ENCODE measurements around the gene GAS5. TPM values are rescaled to one million over a fixed set of nuclear protein-coding genes. Genes with fewer than 3 reads are reported as not detected.
"Not testable (repeated sequence)": the region's sequence is repeated elsewhere in the genome, so short reads cannot be mapped to it uniquely, and the experiment has no call there.

Gene GAS5
- total and polyA plus RNA-seq, 4 experiments from 2014 or later: 312 to 709 (median 535) TPM

GRCh38 chr1:173865468-173866164, 2.2 kb downstream of the GAS5 start:
- peaks cover 41 to 75% of the 10 kb centered on the region in 2 donors for H3K36me3 Mint-ChIP-seq
- H3K4me1 Mint-ChIP-seq: peaks cover 43 to 75% (median 52%) of the 10 kb centered on the region in 4 donors
- Histone ChIP-seq H3K27me3 (ENCODE audit: insufficient read depth, low read length) (no peaks in the 10 kb centered on the region), H3K4me1 (ENCODE audit: insufficient read depth, low read length) (peaks cover 68% of the 10 kb centered on the region), H3K9me3 (ENCODE audit: control insufficient read depth in 1 of 2, low read length in 2 of 2) (no peaks in the 10 kb centered on the region), H3K36me3 (ENCODE audit: insufficient read depth, low read length) (peaks cover 43% of the 10 kb centered on the region), H3K27ac (ENCODE audit: low read depth, low read length) (peak overlapping the region; percentile 53), H3K4me3 (ENCODE audit: low read length in 2 of 2) (peak overlapping the region; percentile 9 to 79)
- H3K27me3 Mint-ChIP-seq: no peaks in the 10 kb centered on the region
- ChIA-PET CTCF (ENCODE audit: partially characterized antibody) (interaction anchor here (0.9 to 1.5 kb wide), 4 partner anchors 11 to 436 kb away, joined by 3 to 5 read pairs (median 4); no protein-coding TSS in a partner anchor), POLR2A (ENCODE audit: partially characterized antibody) (interaction anchor here (0.9 to 7.0 kb wide), 7 partner anchors 11 to 1134 kb away, joined by 3 to 81 read pairs (median 5); partner anchors contain the start of genes CACYBP, CENPL, DARS2 and KLHL20)
- H3K9me3 Mint-ChIP-seq: peaks cover 0 to 6% (median 0%) of the 10 kb centered on the region in 8 donors
- H3K4me3 Mint-ChIP-seq: peak overlapping the region; percentile 41 to 99 (median 96)
- no peak for DNase-seq
- peak overlapping the region; percentile 27 to 99 (median 97) for H3K27ac Mint-ChIP-seq
- intact Hi-C loops (cut with micrococcal nuclease): loop anchor here (5.0 to 10.0 kb wide), 4 partner anchors 352 to 1157 kb away; partner anchors contain the start of gene MRPS14

GRCh38 chr1:173864179-173864867, 3.5 kb downstream of the GAS5 start:
- Histone ChIP-seq H3K27ac (ENCODE audit: low read depth, low read length) (peak overlapping the region; percentile 53), H3K4me1 (ENCODE audit: insufficient read depth, low read length) (peaks cover 55% of the 10 kb centered on the region), H3K27me3 (ENCODE audit: insufficient read depth, low read length) (no peaks in the 10 kb centered on the region), H3K36me3 (ENCODE audit: insufficient read depth, low read length) (peaks cover 43% of the 10 kb centered on the region), H3K4me3 (ENCODE audit: low read length in 2 of 2) (peak overlapping the region in 1 of 2 donors; percentile 12), H3K9me3 (ENCODE audit: control insufficient read depth in 1 of 2, low read length in 2 of 2) (no peaks in the 10 kb centered on the region)
- H3K4me1 Mint-ChIP-seq: peaks cover 32 to 68% (median 43%) of the 10 kb centered on the region in 4 donors
- DNase-seq: no peak
- H3K27ac Mint-ChIP-seq: peak overlapping the region; percentile 76 to 98 (median 88)
- CTCF ChIA-PET (ENCODE audit: partially characterized antibody): interaction anchor here (0.7 kb wide), 1 partner anchor 25 kb away, joined by 3 read pairs; no protein-coding TSS in a partner anchor
- H3K27me3 Mint-ChIP-seq: no peaks in the 10 kb centered on the region
- POLR2A ChIA-PET (ENCODE audit: partially characterized antibody): interaction anchor here (0.6 to 6.6 kb wide), 5 partner anchors 9 to 1135 kb away, joined by 3 to 56 read pairs (median 5); partner anchors contain the start of genes CACYBP, CENPL and DARS2
- intact Hi-C loops (cut with micrococcal nuclease): loop anchor here (10.0 kb wide), 1 partner anchor 1100 kb away; no protein-coding TSS in a partner anchor
- H3K4me3 Mint-ChIP-seq: peak overlapping the region; percentile 64 to 99 (median 96)
- peaks cover 45 to 78% of the 10 kb centered on the region in 2 donors for H3K36me3 Mint-ChIP-seq
- H3K9me3 Mint-ChIP-seq: peaks cover 0 to 6% (median 0%) of the 10 kb centered on the region in 8 donors

GRCh38 chr1:173863224-173864161, 4.3 kb downstream of the GAS5 start:
- intact Hi-C loops (cut with micrococcal nuclease): loop anchor here (10.0 kb wide), 1 partner anchor 1101 kb away; no protein-coding TSS in a partner anchor
- Histone ChIP-seq H3K4me1 (ENCODE audit: insufficient read depth, low read length) (peaks cover 48% of the 10 kb centered on the region), H3K27ac (ENCODE audit: low read depth, low read length) (no peak overlapping the region), H3K9me3 (ENCODE audit: control insufficient read depth in 1 of 2, low read length in 2 of 2) (no peaks in the 10 kb centered on the region), H3K27me3 (ENCODE audit: insufficient read depth, low read length) (no peaks in the 10 kb centered on the region), H3K36me3 (ENCODE audit: insufficient read depth, low read length) (peaks cover 43% of the 10 kb centered on the region), H3K4me3 (ENCODE audit: low read length in 2 of 2) (no peak overlapping the region)
- peak overlapping the region in 2 of 8 donors; percentile 15 to 96 for H3K4me3 Mint-ChIP-seq
- ChIA-PET POLR2A (ENCODE audit: partially characterized antibody) (interaction anchor here (1.9 to 6.6 kb wide), 3 partner anchors 9 to 1136 kb away, joined by 5 to 56 read pairs (median 9); partner anchors contain the start of genes CACYBP, CENPL and DARS2), CTCF (ENCODE audit: partially characterized antibody) (interaction anchor here (0.6 kb wide), 1 partner anchor 114 kb away, joined by 3 read pairs; no protein-coding TSS in a partner anchor)
- peaks cover 28 to 60% (median 39%) of the 10 kb centered on the region in 4 donors for H3K4me1 Mint-ChIP-seq
- H3K27ac Mint-ChIP-seq: peak overlapping the region; percentile 5 to 98 (median 81)
- H3K9me3 Mint-ChIP-seq: peaks cover 0 to 6% (median 0%) of the 10 kb centered on the region in 8 donors
- no peak for DNase-seq
- no peaks in the 10 kb centered on the region for H3K27me3 Mint-ChIP-seq
- H3K36me3 Mint-ChIP-seq: peaks cover 45 to 74% of the 10 kb centered on the region in 2 donors

- Mint-ChIP-seq H3K36me3 (peaks cover 49 to 76% of the 10 kb centered on the region in 2 donors), H3K27me3 (no peaks in the 10 kb centered on the region), H3K27ac (peak overlapping the region in 6 of 7 donors; percentile 17 to 97 (median 56)), H3K9me3 (peaks cover 0 to 3% (median 0%) of the 10 kb centered on the region in 8 donors), H3K4me1 (peaks cover 28 to 55% (median 39%) of the 10 kb centered on the region in 4 donors), H3K4me3 (peak overlapping the region in 1 of 8 donors; percentile 31)
- DNase-seq: no peak
- Histone ChIP-seq H3K27me3 (ENCODE audit: insufficient read depth, low read length) (no peaks in the 10 kb centered on the region), H3K9me3 (ENCODE audit: control insufficient read depth in 1 of 2, low read length in 2 of 2) (no peaks in the 10 kb centered on the region), H3K4me1 (ENCODE audit: insufficient read depth, low read length) (peaks cover 48% of the 10 kb centered on the region), H3K4me3 (ENCODE audit: low read length in 2 of 2) (no peak overlapping the region), H3K36me3 (ENCODE audit: insufficient read depth, low read length) (peaks cover 43% of the 10 kb centered on the region), H3K27ac (ENCODE audit: low read depth, low read length) (no peak overlapping the region)
- CTCF ChIA-PET (ENCODE audit: partially characterized antibody): interaction anchor here (0.6 kb wide), 1 partner anchor 114 kb away, joined by 3 read pairs; no protein-coding TSS in a partner anchor
- POLR2A ChIA-PET (ENCODE audit: partially characterized antibody): interaction anchor here (1.9 kb wide), 2 partner anchors 39 to 1137 kb away, joined by 5 to 9 read pairs; partner anchors contain the start of genes CACYBP, CENPL and DARS2
- intact Hi-C loops (cut with micrococcal nuclease): loop anchor here (10.0 kb wide), 1 partner anchor 1102 kb away; no protein-coding TSS in a partner anchor
These were observed 5.0 kb downstream of the GAS5 start for GRCh38 chr1:173862769-173863223.

GRCh38 chr1:173862146-173862768, 5.5 kb downstream of the GAS5 start:
- peak overlapping the region; percentile 43 to 97 (median 68) for H3K27ac Mint-ChIP-seq
- POLR2A ChIA-PET (ENCODE audit: partially characterized antibody): interaction anchor here (1.8 to 1.9 kb wide), 3 partner anchors 38 to 1137 kb away, joined by 4 to 9 read pairs (median 5); partner anchors contain the start of genes CACYBP, CENPL and DARS2
- intact Hi-C loops (cut with micrococcal nuclease): loop anchor here (10.0 kb wide), 1 partner anchor 1103 kb away; no protein-coding TSS in a partner anchor

More at GRCh38 chr1:173862146-173862768, 5.5 kb downstream of the GAS5 start:
- H3K4me3 ChIP-seq (ENCODE audit: low read length in 2 of 2); H3K27me3 ChIP-seq (ENCODE audit: insufficient read depth, low read length); H3K27ac ChIP-seq (ENCODE audit: low read depth, low read length); H3K4me3 Mint-ChIP-seq; H3K9me3 ChIP-seq (ENCODE audit: control insufficient read depth in 1 of 2, low read length in 2 of 2); H3K9me3 Mint-ChIP-seq; H3K27me3 Mint-ChIP-seq: not testable (repeated sequence)
- Mint-ChIP-seq H3K4me1 (peaks cover 31 to 50% (median 39%) of the 10 kb centered on the region in 4 donors), H3K36me3 (peaks cover 53 to 76% of the 10 kb centered on the region in 2 donors)
- Histone ChIP-seq H3K36me3 (ENCODE audit: insufficient read depth, low read length) (peaks cover 48% of the 10 kb centered on the region), H3K4me1 (ENCODE audit: insufficient read depth, low read length) (peaks cover 46% of the 10 kb centered on the region)
- CTCF ChIA-PET (ENCODE audit: partially characterized antibody): interaction anchor here (0.7 kb wide), 1 partner anchor 375 kb away, joined by 3 read pairs; no protein-coding TSS in a partner anchor
- DNase-seq: peak in 1 of 5 donors; percentile 37

Measured in CD4-positive, alpha-beta memory T cell (primary cell).